Smooth muscle cell (in vitro differentiated cells): Measurements from ENCODE around the gene SLC23A1. TPM values are rescaled to one million over a fixed set of nuclear protein-coding genes. Genes with fewer than 3 reads are reported as not detected.
"Not testable (repeated sequence)": the region's sequence is repeated elsewhere in the genome, so short reads cannot be mapped to it uniquely, and the experiment has no call there.

Experiments used
- DNase-seq: peaks from one replicate; lab custom pipeline; 2025; ENCODE audit not compliant: unreplicated experiment; lab: John Stamatoyannopoulos, UW
- H2AFZ ChIP-seq: fragments of 200-600 bp; sonication (generic); 2 replicates; pipeline ENCODE4 v1.6.0; 2016; ENCODE audit warnings: antibody characterized with exemption, low read depth, mild to moderate bottlenecking
- H3F3A ChIP-seq: fragments of 200-600 bp; sonication (generic); 2 replicates; pipeline ENCODE4 v1.6.0; 2017; ENCODE audit warnings: antibody characterized with exemption, low read depth
- H3K27ac ChIP-seq: fragments of 200-600 bp; sonication (generic); 2 replicates; pipeline ENCODE4 v1.5.1; 2016; ENCODE audit warnings: low read depth, mild to moderate bottlenecking
- H3K27me3 ChIP-seq: fragments of 200-600 bp; sonication (generic); 2 replicates; pipeline ENCODE4 v1.6.1; 2016; ENCODE audit warnings: low read depth, mild to moderate bottlenecking
- H3K36me3 ChIP-seq: fragments of 200-600 bp; sonication (generic); 2 replicates; pipeline ENCODE4 v1.5.1; 2016; ENCODE audit warnings: low read depth
- H3K4me1 ChIP-seq: fragments of 200-600 bp; sonication (generic); 2 replicates; pipeline ENCODE4 v1.5.1; 2016; ENCODE audit warnings: low read depth
- H3K4me2 ChIP-seq: fragments of 200-600 bp; sonication (generic); 2 replicates; pipeline ENCODE4 v1.6.0; 2016; ENCODE audit warnings: mild to moderate bottlenecking
- H3K4me3 ChIP-seq: fragments of 200-600 bp; sonication (generic); 2 replicates; pipeline ENCODE4 v1.5.1; 2016; ENCODE audit warnings: mild to moderate bottlenecking
- H3K79me2 ChIP-seq: fragments of 200-600 bp; sonication (generic); 2 replicates; pipeline ENCODE4 v1.6.0; 2016; ENCODE audit warnings: low read depth, mild to moderate bottlenecking
- H3K9ac ChIP-seq: fragments of 200-600 bp; sonication (generic); 2 replicates; pipeline ENCODE4 v1.6.0; 2016; ENCODE audit warnings: low read depth
- H3K9me3 ChIP-seq: fragments of 200-600 bp; sonication (generic); replicated peaks from 2 replicates; pipeline ENCODE4 v1.5.1; 2016; ENCODE audit warnings: low read depth
- H4K20me1 ChIP-seq: fragments of 200-600 bp; sonication (generic); 2 replicates; pipeline ENCODE4 v1.6.0; 2016; ENCODE audit warnings: low read depth
- CTCF ChIP-seq: fragments of 200-600 bp; sonication (generic); IDR thresholded peaks from 2 replicates; pipeline ENCODE4 v1.5.1; 2017; ENCODE audit warnings: borderline replicate concordance, mild to moderate bottlenecking, antibody characterized with exemption; ENCODE audit not compliant: insufficient read depth, poor library complexity, severe bottlenecking
- WGBS: methylation state at CpG from one replicate; pipeline ENCODE4 v1.1.7; 2016; ENCODE audit warnings: low lambda C conversion rate; 5-methylcytosine and 5-hydroxymethylcytosine counted together
- polyA plus RNA-seq: library from polyadenylated mRNA; unstranded; fragments of >200 nt; fragmentation: Nextera tagmentation; extraction: Ambion mirVana; gene quantifications from 2 replicates; pipeline ENCODE4 v1.2.1, GENCODE V29; 2016
- total RNA-seq: library from RNA; depleted of rRNA; stranded (reverse); fragments of >200 nt; gene quantifications from 2 replicates; pipeline ENCODE4 v1.2.3, GENCODE V29; 2014

SLC23A1 gene
- total and polyA plus RNA-seq, 2 experiments from 2014 or later, result 0.22 TPM; not detected in 1

- H3K9ac ChIP-seq, result no peak overlapping the region
- 71% methylated on average over 6 of the region's 6 CpGs for WGBS
- no peak for TF ChIP-seq CTCF
- no peaks in the 10 kb centered on the region for H3F3A ChIP-seq
- H4K20me1 ChIP-seq, result no peaks in the 10 kb centered on the region
- no peaks in the 10 kb centered on the region for H3K36me3 ChIP-seq
- DNase-seq, result no peak
- no peaks in the 10 kb centered on the region for H3K27me3 ChIP-seq
- no peak overlapping the region for H3K4me2 ChIP-seq
- H3K9me3 ChIP-seq, result no peaks in the 10 kb centered on the region
- H2AFZ ChIP-seq, result no peak overlapping the region
- no peak overlapping the region for H3K4me3 ChIP-seq
- no peaks in the 10 kb centered on the region for H3K4me1 ChIP-seq
- H3K79me2 ChIP-seq, result no peaks in the 10 kb centered on the region
- H3K27ac ChIP-seq, result peak overlapping the region; percentile 51
Observed at GRCh38 chr5:139410121-139410992, 27.3 kb upstream of the SLC23A1 start.

- H3F3A ChIP-seq, H3K79me2 ChIP-seq, DNase-seq, H3K36me3 ChIP-seq, H3K4me3 ChIP-seq, H3K4me2 ChIP-seq, H3K9me3 ChIP-seq, H3K9ac ChIP-seq, H4K20me1 ChIP-seq, H3K27ac ChIP-seq, H3K27me3 ChIP-seq, H2AFZ ChIP-seq, H3K4me1 ChIP-seq: not testable (repeated sequence)
- 87% methylated on average over 5 of the region's 5 CpGs for WGBS
Observed at GRCh38 chr5:139409116-139409515, 26.0 kb upstream of the SLC23A1 start.

- no peak overlapping the region for H3K4me3 ChIP-seq
- H3K4me1 ChIP-seq, result peaks cover 8% of the 10 kb centered on the region
- WGBS, result 97% methylated on average over 7 of the region's 7 CpGs
Observed at GRCh38 chr5:139408191-139408590, 25.1 kb upstream of the SLC23A1 start.

GRCh38 chr5:139407517-139407916 is 24.4 kb upstream of the SLC23A1 start:
- Histone ChIP-seq H3K9me3 (no peaks in the 10 kb centered on the region), H3K79me2 (no peaks in the 10 kb centered on the region), H3K9ac (no peak overlapping the region)

More at GRCh38 chr5:139408191-139408590, 25.1 kb upstream of the SLC23A1 start:
- no peaks in the 10 kb centered on the region for H3K36me3 ChIP-seq
- no peak overlapping the region for H3K4me2 ChIP-seq
- no peak overlapping the region for H3K9ac ChIP-seq
- H4K20me1 ChIP-seq, result no peaks in the 10 kb centered on the region
- H3K79me2 ChIP-seq, result no peaks in the 10 kb centered on the region
- no peaks in the 10 kb centered on the region for H3K27me3 ChIP-seq
- no peak for TF ChIP-seq CTCF
- no peak overlapping the region for H2AFZ ChIP-seq
- H3F3A ChIP-seq, result peaks cover 3% of the 10 kb centered on the region
- no peak for DNase-seq
- no peak overlapping the region for H3K27ac ChIP-seq
- H3K9me3 ChIP-seq, result no peaks in the 10 kb centered on the region

More at GRCh38 chr5:139407517-139407916, 24.4 kb upstream of the SLC23A1 start:
- Histone ChIP-seq H3K27ac (no peak overlapping the region), H3K4me1 (peaks cover 8% of the 10 kb centered on the region), H3K4me2 (no peak overlapping the region), H2AFZ (no peak overlapping the region), H3K4me3 (no peak overlapping the region), H3F3A (peaks cover 4% of the 10 kb centered on the region), H4K20me1 (no peaks in the 10 kb centered on the region), H3K27me3 (no peaks in the 10 kb centered on the region), H3K36me3 (no peaks in the 10 kb centered on the region)
- TF ChIP-seq CTCF, result no peak
- DNase-seq, result no peak
